ENCODE measurements around the gene SLC16A10. TPM values are rescaled to one million over a fixed set of nuclear protein-coding genes. Genes with fewer than 3 reads are reported as not detected.

The SLC16A10 gene
- polyA plus RNA-seq, 1 experiment = not detected

DNA sequence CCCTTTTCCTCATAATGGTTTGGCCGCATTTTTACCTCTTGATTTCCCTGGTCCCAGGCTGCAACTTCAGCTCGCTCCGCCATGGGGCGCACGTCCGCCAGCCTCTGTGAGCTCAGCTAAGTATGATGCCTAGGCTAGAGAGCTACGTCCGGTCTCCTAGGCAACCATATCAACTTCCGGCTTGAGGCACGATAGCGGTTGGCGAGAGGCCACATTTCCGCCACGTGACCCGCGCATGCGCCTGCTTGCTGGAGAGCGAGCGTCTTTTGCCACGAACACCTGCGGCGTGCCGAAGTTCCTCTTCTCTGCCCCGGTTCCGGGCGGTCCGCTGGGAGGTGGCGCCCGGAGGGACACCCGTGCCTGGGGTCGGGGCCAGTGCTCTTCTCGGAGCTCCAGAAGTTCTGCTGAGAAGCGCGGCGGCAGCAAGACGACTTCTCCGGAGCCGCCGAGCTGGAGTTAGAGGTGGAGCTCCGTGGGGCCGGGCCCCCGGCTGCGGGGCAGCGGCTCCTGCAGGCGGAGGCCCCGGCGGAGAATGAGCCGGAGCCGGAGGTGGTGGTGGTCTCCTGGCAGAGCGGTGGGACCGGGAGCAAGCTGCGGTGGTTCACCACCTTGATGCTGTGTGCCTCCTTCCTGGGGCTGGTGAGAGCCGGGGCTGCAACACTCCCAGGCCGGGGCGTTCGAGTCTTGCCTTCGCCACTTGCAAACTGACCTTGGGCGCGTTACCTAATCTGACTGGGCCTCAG lies 172.0 kb downstream of the SLC16A10 start:
- peak; percentile 99 for DNase-seq (ENCODE audit: low read depth, low spot score)
- no peaks in the 10 kb centered on the region for H3K27me3 ChIP-seq (ENCODE audit: control insufficient read depth, insufficient read depth, low read length)
- ChIA-PET CTCF (interaction anchor here (0.6 to 2.3 kb wide), 47 partner anchors 9 to 786 kb away, joined by 3 to 28 read pairs (median 4); no protein-coding TSS in a partner anchor), POLR2A (interaction anchor here (0.5 to 1.7 kb wide), 8 partner anchors 16 to 383 kb away, joined by 3 to 5 read pairs (median 4); partner anchors contain the start of genes GTF3C6, REV3L and TRAF3IP2)
- TF ChIP-seq, protein P1, sequence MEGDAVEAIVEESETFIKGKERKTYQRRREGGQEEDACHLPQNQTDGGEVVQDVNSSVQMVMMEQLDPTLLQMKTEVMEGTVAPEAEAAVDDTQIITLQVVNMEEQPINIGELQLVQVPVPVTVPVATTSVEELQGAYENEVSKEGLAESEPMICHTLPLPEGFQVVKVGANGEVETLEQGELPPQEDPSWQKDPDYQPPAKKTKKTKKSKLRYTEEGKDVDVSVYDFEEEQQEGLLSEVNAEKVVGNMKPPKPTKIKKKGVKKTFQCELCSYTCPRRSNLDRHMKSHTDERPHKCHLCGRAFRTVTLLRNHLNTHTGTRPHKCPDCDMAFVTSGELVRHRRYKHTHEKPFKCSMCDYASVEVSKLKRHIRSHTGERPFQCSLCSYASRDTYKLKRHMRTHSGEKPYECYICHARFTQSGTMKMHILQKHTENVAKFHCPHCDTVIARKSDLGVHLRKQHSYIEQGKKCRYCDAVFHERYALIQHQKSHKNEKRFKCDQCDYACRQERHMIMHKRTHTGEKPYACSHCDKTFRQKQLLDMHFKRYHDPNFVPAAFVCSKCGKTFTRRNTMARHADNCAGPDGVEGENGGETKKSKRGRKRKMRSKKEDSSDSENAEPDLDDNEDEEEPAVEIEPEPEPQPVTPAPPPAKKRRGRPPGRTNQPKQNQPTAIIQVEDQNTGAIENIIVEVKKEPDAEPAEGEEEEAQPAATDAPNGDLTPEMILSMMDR (IDR thresholded peaks at IDR 0.05; ENCODE audit: low read depth, low read length) = peak; percentile 92
- peak overlapping the region; percentile 91 for H3K27ac ChIP-seq (ENCODE audit: low read depth, low read length)
- H3K9me3 ChIP-seq (ENCODE audit: control insufficient read depth, insufficient read depth, low read length) = no peaks in the 10 kb centered on the region; the same call in 1 of the 2 replicates
- H3K4me3 ChIP-seq (ENCODE audit: low read depth, low read length) = peak overlapping the region; percentile 88

DNA sequence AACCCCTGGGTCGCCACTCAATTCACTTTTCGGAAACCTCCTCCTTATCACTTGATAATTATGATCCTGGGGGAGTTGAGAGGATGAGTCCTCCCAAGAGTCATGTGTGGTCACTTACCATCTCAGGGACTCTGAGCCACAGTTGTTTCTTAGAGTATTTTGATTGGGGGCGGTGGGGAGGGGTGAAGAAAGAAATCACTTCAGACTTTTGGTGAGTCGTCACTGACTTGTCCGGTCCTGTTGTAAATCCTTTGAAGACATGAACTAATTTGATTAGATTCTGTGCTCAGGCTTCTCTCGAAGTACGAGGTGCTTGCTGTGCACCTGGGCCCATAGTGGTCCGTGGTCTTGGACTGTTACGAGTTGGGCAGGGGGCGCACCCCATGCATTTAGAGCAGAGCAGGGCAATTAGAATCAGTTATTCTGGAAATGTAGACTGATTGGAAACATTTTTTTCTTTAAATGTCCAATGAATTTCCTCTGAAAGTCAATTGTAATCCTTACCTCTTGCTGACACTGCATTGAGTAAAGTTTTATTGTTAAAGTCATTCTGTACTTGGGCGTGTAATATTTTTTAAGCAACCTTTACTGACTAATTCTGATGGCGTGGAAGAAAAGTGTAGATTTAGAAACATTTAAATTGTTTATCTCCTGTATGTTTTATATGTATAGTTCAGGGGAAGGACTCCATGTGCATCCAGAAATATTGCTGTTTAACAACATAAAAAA lies 173.4 kb downstream of the SLC16A10 start:
- Histone ChIP-seq H3K9me3 (ENCODE audit: control insufficient read depth, insufficient read depth, low read length) (no peaks in the 10 kb centered on the region; the same call in 1 of the 2 replicates), H3K27me3 (ENCODE audit: control insufficient read depth, insufficient read depth, low read length) (no peaks in the 10 kb centered on the region), H3K4me3 (ENCODE audit: low read depth, low read length) (peak overlapping the region; percentile 41), H3K27ac (ENCODE audit: low read depth, low read length) (no peak overlapping the region)
- POLR2A ChIA-PET = no interaction called here
- TF ChIP-seq, protein P1 (IDR thresholded peaks at IDR 0.05; ENCODE audit: low read depth, low read length) = no peak
- no peak for DNase-seq (ENCODE audit: low read depth, low spot score)
- CTCF ChIA-PET = no interaction called here

DNA sequence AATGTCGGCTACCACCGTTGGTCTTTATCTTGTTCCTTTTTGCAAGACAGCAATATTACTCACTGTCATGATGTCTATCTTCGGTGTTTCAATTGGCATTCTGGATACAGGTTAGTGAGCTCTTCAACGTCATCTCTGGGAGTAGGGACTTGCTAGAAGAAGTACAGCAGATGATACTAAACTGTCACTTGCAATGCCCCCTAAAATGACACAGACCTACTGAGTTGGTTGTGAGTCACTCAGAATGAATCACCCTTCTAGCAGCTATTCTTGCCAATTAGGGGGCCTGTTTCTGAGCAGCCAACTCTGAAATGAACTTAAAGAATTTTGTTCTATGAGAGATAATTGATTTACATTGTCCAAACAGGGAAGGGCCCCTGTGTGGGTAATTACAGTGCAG lies 176.5 kb downstream of the SLC16A10 start:
- Histone ChIP-seq H3K9me3 (ENCODE audit: control insufficient read depth, insufficient read depth, low read length) (no peaks in the 10 kb centered on the region; the same call in 1 of the 2 replicates), H3K27me3 (ENCODE audit: control insufficient read depth, insufficient read depth, low read length) (no peaks in the 10 kb centered on the region), H3K27ac (ENCODE audit: low read depth, low read length) (no peak overlapping the region), H3K4me3 (ENCODE audit: low read depth, low read length) (no peak overlapping the region)
- TF ChIP-seq, protein P1 (IDR thresholded peaks at IDR 0.05; ENCODE audit: low read depth, low read length) = no peak
- no peak for DNase-seq (ENCODE audit: low read depth, low spot score)
- ChIA-PET CTCF (interaction anchor here (0.5 to 0.6 kb wide), 2 partner anchors 11 to 188 kb away, joined by 3 read pairs; no protein-coding TSS in a partner anchor), POLR2A (no interaction called here)

DNA sequence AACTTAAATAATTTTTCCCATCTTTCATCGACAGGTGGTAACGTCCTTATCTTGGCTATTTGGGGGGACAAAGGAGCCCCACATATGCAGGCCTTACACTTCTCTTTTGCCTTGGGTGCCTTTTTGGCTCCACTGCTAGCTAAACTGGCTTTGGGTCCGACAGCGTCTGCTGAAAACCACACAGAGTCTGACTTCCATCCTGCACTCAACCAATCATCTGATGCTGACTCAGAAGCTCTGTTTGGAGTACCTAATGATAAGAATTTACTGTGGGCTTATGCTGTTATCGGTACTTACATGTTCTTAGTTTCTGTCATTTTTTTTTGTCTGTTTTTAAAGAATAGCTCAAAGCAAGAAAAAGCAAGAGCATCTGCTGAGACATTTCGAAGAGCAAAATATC lies 178.5 kb downstream of the SLC16A10 start:
- TF ChIP-seq, protein P1 (IDR thresholded peaks at IDR 0.05; ENCODE audit: low read depth, low read length) = no peak
- ChIA-PET POLR2A (no interaction called here), CTCF (interaction anchor here (1.2 kb wide), 1 partner anchor 254 kb away, joined by 6 read pairs; no protein-coding TSS in a partner anchor)
- H3K4me3 ChIP-seq (ENCODE audit: low read depth, low read length) = no peak overlapping the region
- DNase-seq (ENCODE audit: low read depth, low spot score) = no peak
- no peaks in the 10 kb centered on the region for H3K27me3 ChIP-seq (ENCODE audit: control insufficient read depth, insufficient read depth, low read length)
- no peaks in the 10 kb centered on the region for H3K9me3 ChIP-seq (ENCODE audit: control insufficient read depth, insufficient read depth, low read length)
- no peak overlapping the region for H3K27ac ChIP-seq (ENCODE audit: low read depth, low read length)

All from AG04450 (cell line).